VCaP (cell line): ENCODE results near the gene ZNF451.
"Not testable (repeated sequence)": the region's sequence is repeated elsewhere in the genome, so short reads cannot be mapped to it uniquely, and the experiment has no call there.

Experiments
- H3K27ac ChIP-seq: fragments of 450-650 bp; 2 replicates; pipeline ENCODE4 v1.5.1; 2017
- CTCF ChIP-seq: fragments of 450-650 bp; conservative IDR thresholded peaks from 2 replicates; pipeline ENCODE4 v1.5.1; 2017; ENCODE audit warnings: mild to moderate bottlenecking, moderate library complexity

ZNF451 gene

GRCh38 chr6:57089687-57090457 lies at the start of gene ZNF451:
Gene ZNF451, plus strand, starts transcription at chr6:57090188. Its CDS starts 66 bp downstream, at chr6:57090254.
- H3K27ac ChIP-seq, result peak within 1 kb of the TSS; percentile 67
- TF ChIP-seq CTCF, result no peak

- H3K27ac ChIP-seq, result not testable (repeated sequence)
These were observed 45.9 kb upstream of the ZNF451 start for GRCh38 chr6:57044061-57044460.

GRCh38 chr6:57044568-57044967 lies 45.4 kb upstream of the ZNF451 start:
- H3K27ac ChIP-seq, result no peak overlapping the region
- no peak for TF ChIP-seq CTCF

- peak within 1 kb of the TSS; percentile 67 for H3K27ac ChIP-seq
These were observed 43.4 kb upstream of the ZNF451 start, which contains the start of gene KIAA1586 for GRCh38 chr6:57046332-57047256. Gene KIAA1586, plus strand, starts transcription at chr6:57046693. Its CDS starts 63 bp downstream, at chr6:57046756.

- not testable (repeated sequence) for H3K27ac ChIP-seq
These were observed 42.8 kb upstream of the ZNF451 start for GRCh38 chr6:57047257-57047585.

- not testable (repeated sequence) for H3K27ac ChIP-seq
These were observed 42.1 kb upstream of the ZNF451 start for GRCh38 chr6:57047859-57048258.

- no peak overlapping the region for H3K27ac ChIP-seq
- TF ChIP-seq CTCF, result no peak
These were observed 41.4 kb upstream of the ZNF451 start for GRCh38 chr6:57048577-57048976.

- TF ChIP-seq CTCF, result no peak
- no peak overlapping the region for H3K27ac ChIP-seq
These were observed 26.1 kb upstream of the ZNF451 start for GRCh38 chr6:57063847-57064246.

GRCh38 chr6:57064809-57065208 lies 25.2 kb upstream of the ZNF451 start:
- no peak for TF ChIP-seq CTCF
- H3K27ac ChIP-seq, result no peak overlapping the region
